ENCODE results near the gene SCAPER.

- TF ChIP-seq, protein P1, sequence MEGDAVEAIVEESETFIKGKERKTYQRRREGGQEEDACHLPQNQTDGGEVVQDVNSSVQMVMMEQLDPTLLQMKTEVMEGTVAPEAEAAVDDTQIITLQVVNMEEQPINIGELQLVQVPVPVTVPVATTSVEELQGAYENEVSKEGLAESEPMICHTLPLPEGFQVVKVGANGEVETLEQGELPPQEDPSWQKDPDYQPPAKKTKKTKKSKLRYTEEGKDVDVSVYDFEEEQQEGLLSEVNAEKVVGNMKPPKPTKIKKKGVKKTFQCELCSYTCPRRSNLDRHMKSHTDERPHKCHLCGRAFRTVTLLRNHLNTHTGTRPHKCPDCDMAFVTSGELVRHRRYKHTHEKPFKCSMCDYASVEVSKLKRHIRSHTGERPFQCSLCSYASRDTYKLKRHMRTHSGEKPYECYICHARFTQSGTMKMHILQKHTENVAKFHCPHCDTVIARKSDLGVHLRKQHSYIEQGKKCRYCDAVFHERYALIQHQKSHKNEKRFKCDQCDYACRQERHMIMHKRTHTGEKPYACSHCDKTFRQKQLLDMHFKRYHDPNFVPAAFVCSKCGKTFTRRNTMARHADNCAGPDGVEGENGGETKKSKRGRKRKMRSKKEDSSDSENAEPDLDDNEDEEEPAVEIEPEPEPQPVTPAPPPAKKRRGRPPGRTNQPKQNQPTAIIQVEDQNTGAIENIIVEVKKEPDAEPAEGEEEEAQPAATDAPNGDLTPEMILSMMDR (IDR thresholded peaks at IDR 0.05 in 2 of 3, conservative IDR thresholded peaks at IDR 0.05 in 1 of 3; ENCODE audit: control insufficient read depth in 2 of 3, extremely low read depth in 1 of 3, insufficient read depth in 1 of 3, low read depth in 3 of 3, low read length in 3 of 3) = no peak
- TF ChIP-seq CEBPB (IDR thresholded peaks at IDR 0.05; ENCODE audit: borderline replicate concordance in 1 of 2, low read depth in 2 of 2, low read length in 2 of 2) (no peak), ATF3 (IDR thresholded peaks at IDR 0.05; ENCODE audit: borderline replicate concordance, extremely low read depth, low read depth, low read length) (no peak)
- TF ChIP-seq, protein P2, sequence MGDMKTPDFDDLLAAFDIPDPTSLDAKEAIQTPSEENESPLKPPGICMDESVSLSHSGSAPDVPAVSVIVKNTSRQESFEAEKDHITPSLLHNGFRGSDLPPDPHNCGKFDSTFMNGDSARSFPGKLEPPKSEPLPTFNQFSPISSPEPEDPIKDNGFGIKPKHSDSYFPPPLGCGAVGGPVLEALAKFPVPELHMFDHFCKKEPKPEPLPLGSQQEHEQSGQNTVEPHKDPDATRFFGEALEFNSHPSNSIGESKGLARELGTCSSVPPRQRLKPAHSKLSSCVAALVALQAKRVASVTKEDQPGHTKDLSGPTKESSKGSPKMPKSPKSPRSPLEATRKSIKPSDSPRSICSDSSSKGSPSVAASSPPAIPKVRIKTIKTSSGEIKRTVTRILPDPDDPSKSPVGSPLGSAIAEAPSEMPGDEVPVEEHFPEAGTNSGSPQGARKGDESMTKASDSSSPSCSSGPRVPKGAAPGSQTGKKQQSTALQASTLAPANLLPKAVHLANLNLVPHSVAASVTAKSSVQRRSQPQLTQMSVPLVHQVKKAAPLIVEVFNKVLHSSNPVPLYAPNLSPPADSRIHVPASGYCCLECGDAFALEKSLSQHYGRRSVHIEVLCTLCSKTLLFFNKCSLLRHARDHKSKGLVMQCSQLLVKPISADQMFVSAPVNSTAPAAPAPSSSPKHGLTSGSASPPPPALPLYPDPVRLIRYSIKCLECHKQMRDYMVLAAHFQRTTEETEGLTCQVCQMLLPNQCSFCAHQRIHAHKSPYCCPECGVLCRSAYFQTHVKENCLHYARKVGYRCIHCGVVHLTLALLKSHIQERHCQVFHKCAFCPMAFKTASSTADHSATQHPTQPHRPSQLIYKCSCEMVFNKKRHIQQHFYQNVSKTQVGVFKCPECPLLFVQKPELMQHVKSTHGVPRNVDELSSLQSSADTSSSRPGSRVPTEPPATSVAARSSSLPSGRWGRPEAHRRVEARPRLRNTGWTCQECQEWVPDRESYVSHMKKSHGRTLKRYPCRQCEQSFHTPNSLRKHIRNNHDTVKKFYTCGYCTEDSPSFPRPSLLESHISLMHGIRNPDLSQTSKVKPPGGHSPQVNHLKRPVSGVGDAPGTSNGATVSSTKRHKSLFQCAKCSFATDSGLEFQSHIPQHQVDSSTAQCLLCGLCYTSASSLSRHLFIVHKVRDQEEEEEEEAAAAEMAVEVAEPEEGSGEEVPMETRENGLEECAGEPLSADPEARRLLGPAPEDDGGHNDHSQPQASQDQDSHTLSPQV (IDR thresholded peaks at IDR 0.05) = no peak
Observed at GRCh38 chr15:76328106-76328696, 576.9 kb downstream of the SCAPER start.

Measured in GM12878 (cell line).